GM12892 (cell line): Measurements from ENCODE around the gene SPIRE1.

Source experiments
- POLR2A ChIP-seq: IDR thresholded peaks from 2 replicates; pipeline ENCODE4 v1.6.1; 2011; ENCODE audit warnings: low read depth, low read length, control low read depth
- POLR2AphosphoS5 ChIP-seq: IDR thresholded peaks from 2 replicates; pipeline ENCODE4 v1.6.1; 2011; ENCODE audit warnings: low read depth, low read length, control low read depth

DNA sequence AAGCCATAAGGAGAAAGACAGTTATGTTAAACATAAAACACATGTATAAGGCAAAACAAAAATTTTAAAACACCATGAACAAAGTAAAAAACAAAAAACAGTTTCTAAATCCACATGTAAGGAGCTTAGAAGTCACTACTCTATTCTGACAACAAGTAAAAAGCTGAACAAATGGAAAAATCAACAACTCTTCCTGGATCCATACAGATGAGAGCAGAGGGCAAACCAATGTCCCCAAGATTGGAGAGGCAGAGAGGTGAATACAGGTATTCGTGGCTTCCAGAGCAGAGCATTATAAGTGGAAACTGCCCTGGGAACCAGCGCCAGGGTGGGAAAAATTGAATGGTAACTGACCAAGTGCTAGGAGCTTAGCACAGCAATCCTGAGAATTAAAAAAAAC lies 93.5 kb downstream of the SPIRE1 start:
- no peak for TF ChIP-seq POLR2AphosphoS5
- TF ChIP-seq POLR2A: no peak
